GM21786 (cell line): ENCODE results near the gene VPS41.

Experiments
- ATAC-seq: cut with Tn5 transposase; IDR thresholded peaks from one replicate; pipeline ENCODE4 v1.9.1; 2021; ENCODE audit not compliant: unreplicated experiment

The VPS41 gene

DNA sequence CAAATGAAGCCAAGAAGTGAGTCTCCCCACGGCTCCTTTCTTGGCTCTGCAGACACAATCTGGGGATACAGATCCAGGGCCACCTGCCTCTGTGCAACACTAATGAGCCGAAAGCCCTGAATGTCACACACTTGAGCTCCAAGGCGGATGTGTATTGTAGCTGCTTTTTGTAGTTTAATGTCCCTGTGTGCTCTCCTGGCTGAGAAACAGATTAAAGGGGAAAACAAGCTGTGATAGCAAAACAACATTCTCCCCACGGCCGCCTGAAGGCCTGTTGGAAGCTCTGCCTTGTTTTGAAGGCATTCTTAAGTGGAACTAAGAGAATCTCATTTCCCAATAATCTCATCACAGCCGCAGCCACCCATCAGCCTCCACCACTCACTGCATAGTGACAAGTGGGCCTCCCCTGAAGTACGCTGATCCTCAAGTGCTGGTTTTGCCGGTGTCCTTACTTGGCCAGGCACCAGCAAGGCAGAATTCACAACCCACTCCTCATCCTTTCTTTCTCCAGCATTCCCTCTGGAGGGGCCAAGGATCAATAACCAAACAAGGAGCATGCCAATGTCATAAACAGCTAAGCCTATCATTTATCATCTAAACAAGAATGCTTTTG is 233.4 kb downstream of the VPS41 start:
- ATAC-seq: no peak

DNA sequence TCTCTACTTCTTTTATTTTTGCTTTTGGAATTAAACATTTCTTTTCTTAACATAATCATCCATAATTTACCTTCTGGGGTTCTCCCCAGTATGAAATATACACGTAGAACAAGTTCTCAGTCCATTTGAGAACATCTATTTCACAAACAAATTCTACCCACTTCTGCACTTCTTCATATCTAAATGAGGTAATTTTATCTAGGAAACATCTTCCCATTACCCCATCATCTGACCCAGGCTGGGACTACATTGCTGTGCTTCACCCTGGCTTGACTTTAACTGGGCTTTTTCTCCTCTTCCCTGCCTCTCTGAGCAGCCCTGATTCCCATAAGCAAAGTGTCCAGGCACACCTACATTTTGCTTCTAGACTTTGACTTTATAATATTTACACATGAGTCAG is 234.5 kb downstream of the VPS41 start:
- ATAC-seq: no peak

- ATAC-seq: no peak
These were observed 235.2 kb downstream of the VPS41 start for GRCh38 chr7:38673795-38674194.
